ENCODE measurements around the gene MYL10.
A peak's percentile ranks its signal among the peaks of the same experiment; 100 is the strongest.
"Not testable (repeated sequence)": the region's sequence is repeated elsewhere in the genome, so short reads cannot be mapped to it uniquely, and the experiment has no call there.

The MYL10 gene

DNA sequence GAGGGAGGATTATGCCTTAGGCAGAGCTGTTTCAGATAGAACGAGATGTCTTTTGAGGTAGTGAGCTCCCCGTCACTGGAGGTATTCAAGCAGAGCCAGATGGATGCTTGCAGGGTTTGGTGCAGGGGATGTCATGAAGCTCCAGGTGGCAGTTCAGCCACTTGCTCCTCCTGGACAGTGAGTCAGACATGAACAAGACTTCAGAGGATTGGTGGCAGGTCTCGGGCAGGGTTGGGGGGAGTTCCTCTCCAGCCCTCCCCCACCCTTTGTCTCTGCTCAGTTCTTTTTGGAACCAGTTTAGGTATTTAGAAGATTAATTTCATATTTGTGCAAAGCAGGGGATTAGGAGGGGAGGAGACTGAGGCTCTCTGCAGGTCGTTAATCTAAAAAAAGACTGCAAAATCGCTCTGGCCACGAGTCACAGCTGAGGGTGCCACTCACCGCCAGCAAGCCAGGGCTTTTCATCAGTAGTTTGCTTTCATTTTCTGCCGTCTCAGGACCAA, 21.5 kb upstream of the MYL10 start:
- DNase-seq = no peak

DNA sequence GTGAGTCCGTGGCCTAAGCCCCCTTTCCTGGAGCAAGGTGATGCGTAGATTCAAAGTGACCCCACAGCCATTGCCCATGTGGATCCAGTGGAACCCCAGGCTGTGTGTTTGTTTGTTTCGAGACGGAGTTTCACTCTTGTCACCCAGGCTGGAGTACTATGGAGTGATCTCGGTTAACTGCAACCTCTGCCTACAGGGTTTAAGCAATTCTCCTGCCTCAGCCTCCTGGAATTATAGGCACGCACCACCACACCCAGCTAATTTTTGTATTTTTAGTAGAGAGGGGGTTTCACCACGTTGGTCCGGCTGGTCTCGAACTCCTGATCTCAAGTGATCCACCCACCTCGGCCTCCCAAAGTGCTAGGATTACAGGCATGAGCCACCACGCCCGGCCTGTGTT, 18.8 kb upstream of the MYL10 start:
- DNase-seq = not testable (repeated sequence)

DNA sequence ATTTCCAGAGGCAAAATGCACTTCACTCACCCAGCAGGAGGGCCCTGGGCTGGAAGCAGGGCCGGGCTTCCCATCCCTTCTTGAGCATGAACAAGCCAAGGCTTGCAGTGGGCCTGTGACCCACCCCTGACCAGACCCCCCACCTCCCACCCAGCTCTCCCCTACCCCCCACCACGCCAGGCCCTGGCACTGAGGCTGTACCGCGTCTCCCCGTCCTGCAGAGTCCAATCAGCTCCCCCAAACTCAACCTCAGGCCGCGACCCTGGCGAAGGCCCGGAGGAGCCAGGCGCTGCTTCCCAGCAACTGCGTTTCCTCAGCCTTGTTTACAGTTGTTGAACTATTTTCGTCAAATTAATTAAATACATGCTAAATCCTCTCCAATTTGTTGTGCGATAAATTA, 16.9 kb upstream of the MYL10 start:
- no peak for DNase-seq

DNA sequence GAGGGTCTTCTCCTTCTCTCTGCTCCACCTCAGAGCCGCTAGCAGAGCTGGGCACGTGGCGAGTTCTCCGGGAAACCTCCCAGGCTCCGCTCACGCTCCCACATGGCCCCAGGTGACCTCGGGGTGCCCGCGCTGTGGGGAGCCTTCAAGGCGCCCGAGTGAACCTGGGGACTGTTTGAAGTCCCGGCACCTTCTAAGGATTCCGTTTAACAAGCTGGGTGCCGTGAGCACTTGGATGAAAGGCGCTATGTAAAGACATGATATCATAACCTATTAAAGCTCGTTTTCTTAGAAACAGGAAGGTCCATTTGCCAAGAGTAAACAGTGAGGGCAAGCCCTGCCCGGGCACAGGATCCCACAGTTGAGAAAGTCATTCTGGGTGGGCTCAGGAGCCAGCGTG, 15.8 kb upstream of the MYL10 start:
- no peak for DNase-seq

DNA sequence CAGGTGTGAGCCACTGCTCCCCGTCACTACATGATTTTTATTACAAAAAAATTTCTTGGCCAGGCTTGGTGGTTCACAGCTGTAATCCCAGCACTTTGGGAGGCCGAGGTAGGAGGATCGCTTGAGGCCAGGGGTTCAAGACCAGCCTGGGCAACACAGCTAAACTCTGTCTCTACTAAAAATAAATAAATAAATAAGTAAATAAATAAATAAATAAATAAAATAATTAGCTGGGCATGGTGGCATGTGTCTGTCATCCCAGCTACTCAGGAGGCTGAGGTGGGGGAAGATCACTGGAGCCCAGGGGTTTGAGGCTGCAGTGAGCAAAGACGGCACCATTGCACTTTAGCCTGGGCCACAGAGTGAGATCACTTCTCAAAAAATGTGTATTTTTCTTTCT, 10.0 kb upstream of the MYL10 start:
- DNase-seq = not testable (repeated sequence)

DNA sequence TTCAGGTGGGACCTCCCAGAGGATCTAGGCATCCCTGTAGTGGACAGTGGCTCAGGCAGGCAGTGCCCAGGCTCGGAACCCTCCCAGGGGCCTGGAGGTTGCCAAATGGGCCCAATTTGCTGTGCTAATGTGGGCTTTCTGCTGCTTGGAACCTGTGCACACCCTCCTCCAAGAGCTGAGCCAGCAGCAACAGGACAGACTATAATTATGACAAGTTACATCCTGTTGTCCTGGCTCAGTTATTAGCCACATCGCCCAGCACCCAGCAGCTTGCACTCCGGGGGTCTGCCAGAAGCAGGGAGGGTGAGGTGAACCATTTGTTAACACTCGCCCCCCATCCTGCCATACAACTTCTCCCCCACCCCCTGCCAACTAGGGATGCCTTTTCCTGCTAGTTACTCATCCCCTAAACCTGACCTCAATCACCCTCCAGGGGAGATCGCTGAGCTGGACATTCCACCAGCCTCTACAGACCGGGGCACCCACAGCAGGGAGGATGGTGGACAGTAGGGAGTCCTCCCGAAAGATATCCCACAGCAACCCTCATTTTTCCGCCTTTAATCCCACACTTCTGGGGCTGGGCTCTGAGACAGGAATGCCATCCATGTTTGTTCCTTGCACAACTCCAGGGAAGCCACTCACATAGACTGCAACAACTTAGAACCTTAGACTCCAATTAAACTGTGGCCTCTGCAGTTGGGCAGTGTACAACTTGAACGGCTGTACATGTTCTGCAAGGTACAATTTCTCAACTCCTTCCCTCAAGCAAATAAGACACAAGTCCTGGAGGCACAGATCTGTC, 7.9 kb upstream of the MYL10 start:
- no peak for DNase-seq

DNA sequence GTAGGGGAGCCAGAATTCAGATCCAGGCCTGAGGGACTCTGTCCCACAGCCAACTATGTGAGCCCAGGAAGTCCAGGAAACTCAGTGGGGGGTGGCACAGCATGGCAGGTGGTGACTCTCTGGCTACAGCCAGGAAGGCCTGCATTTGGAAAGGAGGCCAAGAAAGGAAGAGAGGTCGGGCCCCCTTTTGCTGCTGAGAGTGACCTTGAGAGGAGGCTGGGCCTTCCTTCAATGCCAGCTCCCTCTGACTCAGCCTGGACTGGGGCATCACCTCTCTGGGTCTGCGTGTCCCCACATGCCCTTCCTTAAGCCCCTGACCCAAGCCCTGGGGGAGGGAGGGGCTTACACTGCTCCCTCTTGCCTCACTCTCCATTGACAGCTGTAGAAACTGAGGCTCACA, 6.4 kb upstream of the MYL10 start:
- no peak for DNase-seq

DNA sequence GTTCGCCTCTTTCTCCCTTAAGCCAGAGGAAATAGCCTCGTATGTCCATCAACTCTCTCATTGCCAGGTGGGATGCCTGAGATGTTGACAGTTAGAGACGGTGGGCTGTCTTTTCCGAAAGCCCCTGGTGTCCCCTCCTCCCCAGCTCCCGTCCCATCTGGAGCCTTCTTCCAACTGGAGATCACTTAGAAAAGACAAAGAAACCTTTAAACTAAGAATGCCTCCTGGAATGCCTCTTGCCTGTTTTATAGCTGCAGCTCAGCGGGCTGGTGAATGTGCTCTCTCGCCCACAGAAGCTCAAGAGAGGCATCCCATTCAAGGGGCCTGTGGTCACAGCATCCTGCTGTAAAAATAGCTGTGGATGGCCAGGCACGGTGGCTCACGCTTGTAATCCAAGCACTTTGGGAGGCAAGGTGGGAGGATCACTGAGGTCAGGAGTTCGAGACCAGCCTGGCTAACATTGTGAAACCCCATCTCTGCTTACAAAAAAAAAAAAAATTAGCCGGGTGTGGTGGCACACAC, 5.2 kb upstream of the MYL10 start:
- no peak for DNase-seq

DNA sequence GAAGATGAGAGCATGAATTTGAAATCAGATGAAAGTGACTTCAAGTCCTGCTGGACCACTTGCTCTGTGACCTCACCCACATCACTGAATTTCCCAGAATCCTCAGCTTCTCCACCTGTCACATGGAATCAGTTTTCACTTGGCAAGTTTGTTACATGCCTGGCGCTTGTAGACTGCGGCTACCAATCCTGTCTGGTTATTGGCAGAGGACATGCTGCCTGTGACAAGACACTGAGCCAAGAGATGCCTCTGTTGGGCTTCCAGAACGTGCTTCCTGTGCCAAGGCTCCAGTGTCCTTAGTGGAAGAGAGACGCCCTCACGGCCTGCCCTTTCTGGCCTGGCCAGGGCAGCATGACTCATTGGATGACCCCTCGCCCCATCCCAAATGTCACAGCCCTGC, 4.4 kb upstream of the MYL10 start:
- DNase-seq = no peak

DNA sequence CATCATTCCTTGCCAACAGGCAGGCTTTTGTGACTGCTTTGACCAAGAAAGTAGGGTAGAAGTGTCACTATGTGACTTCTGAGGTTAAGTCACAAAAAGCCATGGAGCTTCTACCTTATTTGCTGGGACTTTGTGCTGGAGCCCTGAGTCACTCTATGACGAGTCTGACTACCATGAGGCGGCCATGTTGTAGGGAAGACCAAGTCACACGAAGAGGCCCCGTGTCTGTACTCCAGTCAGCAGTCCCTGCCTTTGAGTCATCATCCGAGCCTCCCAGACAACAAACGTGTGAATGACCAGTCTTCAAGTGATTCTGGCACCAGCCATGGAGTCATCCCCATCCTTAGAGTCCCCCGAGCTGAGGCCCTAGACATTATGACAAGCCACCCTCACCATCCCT, 3.5 kb upstream of the MYL10 start:
- no peak for DNase-seq

DNA sequence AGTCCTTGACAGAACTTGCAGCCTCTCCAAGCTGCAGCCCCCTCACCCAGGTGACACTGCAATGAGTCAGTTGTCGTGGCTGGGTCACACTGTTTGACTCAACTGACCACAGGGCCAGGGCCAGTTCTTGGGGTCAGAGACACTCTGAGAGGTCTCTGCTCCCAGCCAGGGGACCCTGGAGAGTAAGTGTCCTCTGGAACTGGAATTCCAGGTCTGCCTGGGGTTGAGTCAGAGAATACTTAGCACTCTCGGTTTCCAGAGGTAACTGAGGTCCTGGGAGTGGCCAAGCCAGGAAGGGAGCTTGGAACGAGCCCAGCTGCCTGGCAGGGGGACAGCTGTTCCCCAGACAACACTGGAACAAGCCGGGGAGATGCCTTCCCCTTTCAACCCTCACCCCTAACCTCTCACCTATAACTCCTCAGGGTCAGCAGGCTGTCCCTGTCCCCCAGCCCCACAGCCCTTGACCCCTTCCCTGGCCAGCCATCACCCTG, 2.2 kb upstream of the MYL10 start:
- no peak for DNase-seq

DNA sequence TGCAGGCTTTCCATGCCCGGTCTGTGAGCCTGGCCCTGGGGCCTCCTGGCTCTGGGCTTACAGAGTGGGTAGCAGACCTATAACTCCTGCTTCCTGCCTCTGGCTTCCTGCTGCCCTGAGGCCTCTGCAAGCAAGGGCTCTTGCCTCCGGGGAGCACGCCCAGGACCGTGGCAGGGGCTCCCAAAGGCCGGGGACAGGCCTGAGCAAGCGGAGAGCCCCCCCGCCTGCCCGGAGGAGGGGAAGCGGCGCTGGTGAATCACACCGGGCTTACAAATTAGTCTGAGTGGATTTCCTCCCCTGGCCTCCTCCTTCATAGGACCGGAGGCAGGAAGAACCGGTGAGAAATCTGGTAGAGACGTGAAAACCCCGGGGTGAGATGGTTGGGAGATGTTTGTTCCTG, 1.5 kb upstream of the MYL10 start:
- DNase-seq = no peak

DNA sequence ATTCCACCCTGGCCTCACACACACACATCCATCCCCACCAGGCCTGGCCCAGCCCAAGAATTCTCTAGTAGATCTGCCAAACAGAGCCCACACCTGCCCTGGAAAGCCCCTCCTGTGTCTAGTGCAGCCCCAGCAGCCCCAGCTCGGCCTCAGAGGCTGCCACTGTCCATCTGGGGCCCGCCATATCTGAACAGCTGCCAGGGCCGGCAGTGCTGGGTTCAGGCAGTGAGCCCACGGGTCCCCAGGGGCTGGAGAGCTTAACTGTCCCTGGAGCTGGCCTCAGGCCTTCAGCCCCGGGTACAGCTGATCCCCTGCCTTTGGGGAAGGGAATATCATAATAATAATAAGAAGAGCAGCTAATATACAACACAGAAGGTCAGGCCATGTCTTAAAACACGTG, 574 bp downstream of the MYL10 start:
- DNase-seq = peak; percentile 29

DNA sequence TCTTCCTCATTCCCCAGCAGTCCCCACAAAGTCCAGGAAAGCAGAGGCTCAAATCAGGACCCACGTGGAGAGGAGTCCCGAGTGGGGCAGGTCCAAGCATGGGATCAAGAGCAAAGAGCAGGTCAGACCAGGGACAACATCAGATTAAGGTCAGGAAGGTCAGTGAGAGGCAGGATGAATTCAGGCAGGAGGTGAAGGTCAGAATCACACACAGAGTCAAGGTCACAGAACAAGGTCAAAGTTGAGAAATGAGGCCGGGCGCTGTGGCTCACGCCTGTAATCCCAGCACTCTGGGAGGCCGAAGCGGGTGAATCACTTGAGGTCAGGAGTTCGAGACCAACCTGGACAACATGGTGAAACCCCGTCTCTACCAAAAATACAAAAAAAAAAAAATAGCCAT, 2.3 kb downstream of the MYL10 start:
- no peak for DNase-seq

DNA sequence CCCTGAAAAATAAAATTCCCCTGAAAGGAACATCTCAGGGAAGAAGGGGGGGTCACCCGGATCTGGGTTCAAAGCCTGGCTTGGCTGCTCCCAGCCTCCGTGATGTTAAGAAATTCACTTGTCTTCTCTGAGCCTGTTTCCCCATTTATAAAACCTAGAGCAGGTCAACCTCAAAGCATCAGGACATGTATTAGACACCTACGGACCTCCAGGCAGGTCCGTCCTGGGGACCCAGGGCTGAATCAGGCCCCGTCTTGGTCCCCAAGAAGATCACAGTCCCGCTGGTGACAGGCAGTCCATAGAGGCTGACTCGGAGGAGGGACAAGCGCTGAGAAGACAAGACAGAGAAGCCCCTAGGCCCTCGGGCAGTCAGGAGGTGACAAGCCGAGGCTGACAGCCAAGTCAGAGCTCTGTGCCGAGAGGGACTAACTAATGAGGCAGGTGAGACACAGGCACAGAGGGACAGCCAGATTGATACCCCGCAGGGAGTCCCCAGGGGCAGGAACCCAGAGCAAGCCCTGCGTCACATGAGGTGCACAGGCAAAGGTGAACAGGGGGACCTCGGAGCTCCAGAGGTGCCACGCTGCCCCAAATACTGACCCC, 2.9 kb downstream of the MYL10 start:
- DNase-seq = no peak

DNA sequence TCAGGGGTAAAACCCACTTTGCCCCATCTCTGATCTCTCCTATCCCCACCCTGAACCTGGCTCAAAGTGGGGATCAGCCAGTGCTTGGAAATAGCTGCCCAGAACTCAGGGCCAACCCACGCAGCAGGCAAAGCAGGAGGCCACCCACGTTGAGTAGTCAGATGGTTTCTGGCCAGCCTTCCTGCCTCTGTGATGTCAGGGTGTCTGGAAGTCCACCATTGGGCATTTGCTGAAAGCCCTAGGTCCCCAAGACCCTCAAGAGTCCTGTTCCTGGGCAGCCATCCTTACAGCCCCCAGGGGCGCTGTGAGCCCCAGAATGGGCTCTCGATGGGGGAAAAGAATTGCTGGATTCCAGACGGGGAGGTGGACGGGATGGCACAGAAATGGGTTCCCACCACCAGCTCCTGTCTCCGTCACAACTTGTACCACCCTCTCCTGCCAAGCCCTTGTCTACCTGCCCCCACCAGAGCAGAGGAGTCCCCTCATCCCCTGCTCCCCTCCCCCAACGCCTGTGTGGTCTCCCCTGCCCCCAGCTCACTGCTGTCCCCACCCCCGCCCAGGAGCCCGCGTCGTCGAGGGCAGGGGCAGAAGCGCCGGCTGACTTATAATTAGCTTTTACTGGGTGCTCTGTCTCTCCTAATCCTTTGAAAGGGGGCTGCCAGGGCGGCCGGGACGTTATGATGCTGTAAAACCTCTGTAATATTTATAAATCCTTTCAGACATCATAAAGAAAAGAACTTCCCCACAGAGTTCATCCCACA, 3.9 kb downstream of the MYL10 start:
- no peak for DNase-seq

DNA sequence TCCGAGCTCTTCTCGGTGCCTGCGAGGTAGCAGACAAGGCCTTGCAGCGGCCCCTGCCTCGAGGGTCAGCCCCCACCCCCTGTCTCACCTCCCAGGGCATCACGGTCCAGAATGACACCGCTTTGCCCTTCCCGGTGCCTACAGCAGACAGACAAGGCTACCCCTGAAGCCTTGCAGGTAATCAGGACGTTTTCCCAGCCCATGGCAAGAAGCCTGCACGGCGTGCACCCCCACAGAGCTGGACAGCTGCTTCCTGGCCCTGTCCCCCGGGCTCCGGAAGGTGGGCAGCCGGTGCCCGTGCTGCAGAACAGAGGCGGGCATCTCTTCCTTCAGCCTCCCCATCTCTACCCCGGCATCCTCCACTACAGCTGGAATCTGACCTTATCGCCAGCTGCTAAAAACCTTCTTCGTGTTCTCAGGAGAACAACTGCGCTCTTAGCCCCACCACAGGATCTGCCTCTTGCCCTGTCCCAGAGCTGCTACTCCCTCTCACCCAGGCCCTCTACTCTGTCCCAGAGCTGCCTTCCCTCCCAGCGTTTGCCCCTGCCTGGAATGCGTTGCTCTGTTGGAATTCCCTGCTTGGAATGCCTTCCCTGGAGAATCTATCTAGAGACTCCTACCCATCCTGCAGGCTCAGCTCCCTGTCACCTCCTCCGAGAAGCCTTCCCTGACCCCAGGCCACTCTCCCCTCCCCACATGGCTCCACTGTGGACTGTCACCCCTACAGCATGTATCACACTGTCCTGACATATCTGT, 4.7 kb downstream of the MYL10 start:
- DNase-seq = no peak

DNA sequence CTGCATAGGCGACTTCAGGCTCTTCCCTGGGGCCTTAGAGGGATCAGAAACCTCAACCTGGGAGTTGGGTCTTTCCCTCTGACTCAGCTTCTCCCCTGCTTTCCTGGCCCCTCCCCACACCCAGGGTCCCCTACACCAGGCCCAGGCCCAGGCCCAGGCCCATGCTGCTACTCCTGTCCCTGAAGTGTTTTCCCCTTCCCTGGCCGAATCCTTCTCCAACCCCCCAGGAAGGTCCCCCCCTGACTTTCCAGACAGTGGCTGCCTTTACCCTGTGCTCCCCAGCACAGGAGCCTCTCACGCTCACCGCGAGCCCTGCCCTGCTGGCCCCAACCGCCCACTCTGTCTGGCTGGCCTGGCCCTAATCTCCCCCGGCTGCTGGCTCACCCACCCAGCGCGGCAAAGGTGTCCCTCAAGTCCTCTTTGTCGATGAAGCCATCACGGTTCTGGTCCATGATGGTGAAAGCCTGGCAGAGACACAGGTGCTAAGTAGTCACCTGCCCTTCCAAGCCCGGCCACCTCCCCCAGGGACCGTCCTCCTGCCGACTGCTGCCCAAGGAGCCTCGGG, 6.4 kb downstream of the MYL10 start:
- no peak for DNase-seq

DNA sequence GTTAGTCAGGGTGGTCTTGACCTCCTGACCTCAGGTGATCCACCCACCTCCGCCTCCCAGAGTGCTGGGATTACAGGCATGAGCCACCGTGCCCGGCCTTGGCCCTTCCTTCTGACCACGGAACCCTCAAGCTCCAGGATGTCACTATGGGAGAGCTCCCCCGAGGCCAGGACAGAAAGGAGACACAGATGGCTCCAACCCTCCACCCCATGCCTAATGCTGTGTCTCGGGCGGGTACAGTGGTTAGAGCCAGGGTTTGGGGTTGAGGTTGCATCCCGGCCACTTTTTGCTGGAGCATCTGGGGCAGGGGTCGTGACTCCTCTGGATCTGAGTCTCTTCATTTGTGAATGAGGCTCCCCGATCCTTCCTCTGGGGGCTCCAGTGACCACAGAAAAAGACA, 8.1 kb downstream of the MYL10 start:
- DNase-seq = no peak

DNA sequence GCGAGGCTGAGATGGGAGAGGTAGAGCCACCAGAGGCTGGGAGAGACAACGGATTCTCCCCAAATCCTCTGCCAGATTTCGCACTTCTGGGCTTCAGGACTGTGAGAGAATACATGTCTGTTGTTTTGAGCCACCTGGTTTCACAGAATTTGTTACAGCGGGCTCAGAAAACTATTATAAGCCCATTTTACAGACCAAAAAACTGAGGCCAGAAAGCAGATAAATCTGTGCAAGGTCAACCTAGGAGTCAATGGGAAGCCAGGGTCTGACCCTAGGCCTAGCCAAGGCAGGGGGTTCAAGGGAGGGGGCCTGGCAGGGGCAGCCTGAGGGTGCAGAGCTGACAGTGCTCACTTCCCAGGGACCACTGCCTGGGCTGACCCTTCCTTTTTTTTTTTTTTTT, 8.7 kb downstream of the MYL10 start:
- no peak for DNase-seq

DNA sequence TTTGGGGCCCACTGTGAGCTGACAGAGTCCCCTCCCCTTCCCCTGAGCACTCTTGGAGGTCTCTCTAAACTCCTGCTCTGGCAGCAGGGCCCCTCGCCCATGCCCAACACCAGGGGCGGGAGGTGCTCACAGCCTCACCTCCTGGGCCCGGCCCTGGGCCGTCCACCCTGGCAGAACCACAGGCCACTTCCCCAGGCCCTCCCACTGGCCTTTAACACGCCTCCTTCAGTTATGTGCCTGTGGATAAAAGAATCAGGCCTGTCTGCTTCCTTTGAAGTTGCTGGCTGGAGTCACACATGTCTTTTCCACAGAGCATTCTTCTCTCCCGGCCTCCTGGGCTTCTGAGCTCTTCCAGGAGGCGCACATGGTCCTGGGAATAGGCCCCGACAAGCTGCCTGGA, 10.2 kb downstream of the MYL10 start:
- no peak for DNase-seq

DNA sequence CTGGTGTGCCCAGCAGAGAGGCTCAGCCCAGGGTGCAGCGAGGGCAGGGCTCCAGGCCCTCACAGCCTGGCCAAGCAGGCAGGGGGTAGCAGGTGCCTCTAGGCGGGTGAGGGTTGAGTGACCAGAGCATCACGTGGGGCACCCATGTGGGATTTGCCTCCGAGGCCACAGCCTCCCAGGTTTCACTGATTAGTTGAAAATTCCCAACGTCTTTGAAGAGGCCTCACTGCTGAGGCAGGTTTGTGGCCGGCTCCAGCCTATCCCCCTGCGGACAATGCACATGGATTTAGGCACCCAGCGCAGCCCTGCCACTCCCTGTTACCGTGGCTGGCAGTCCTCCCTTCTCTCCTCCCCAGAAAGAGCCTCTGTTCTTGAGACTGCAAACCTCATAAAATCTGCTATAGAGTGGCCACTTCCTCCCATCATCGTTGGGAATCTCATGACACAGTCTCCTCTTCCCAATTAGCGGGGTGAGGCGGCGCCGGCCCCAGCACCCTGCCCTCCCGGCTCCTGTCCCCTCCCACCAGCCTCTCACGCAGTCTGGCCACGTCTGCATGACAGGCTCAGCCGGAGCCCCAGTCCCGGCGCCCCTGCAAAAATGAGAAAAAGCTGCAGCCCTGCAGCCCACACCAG, 10.8 kb downstream of the MYL10 start:
- no peak for DNase-seq
